HG03064 (cell line): Measurements from ENCODE around the gene RTTN.
"Not testable (repeated sequence)": the region's sequence is repeated elsewhere in the genome, so short reads cannot be mapped to it uniquely, and the experiment has no call there.

Experiments used
- ATAC-seq: cut with Tn5 transposase; IDR thresholded peaks from one replicate; pipeline ENCODE4 v1.9.1; 2021; ENCODE audit warnings: low read depth; ENCODE audit not compliant: unreplicated experiment

Gene RTTN, protein sequence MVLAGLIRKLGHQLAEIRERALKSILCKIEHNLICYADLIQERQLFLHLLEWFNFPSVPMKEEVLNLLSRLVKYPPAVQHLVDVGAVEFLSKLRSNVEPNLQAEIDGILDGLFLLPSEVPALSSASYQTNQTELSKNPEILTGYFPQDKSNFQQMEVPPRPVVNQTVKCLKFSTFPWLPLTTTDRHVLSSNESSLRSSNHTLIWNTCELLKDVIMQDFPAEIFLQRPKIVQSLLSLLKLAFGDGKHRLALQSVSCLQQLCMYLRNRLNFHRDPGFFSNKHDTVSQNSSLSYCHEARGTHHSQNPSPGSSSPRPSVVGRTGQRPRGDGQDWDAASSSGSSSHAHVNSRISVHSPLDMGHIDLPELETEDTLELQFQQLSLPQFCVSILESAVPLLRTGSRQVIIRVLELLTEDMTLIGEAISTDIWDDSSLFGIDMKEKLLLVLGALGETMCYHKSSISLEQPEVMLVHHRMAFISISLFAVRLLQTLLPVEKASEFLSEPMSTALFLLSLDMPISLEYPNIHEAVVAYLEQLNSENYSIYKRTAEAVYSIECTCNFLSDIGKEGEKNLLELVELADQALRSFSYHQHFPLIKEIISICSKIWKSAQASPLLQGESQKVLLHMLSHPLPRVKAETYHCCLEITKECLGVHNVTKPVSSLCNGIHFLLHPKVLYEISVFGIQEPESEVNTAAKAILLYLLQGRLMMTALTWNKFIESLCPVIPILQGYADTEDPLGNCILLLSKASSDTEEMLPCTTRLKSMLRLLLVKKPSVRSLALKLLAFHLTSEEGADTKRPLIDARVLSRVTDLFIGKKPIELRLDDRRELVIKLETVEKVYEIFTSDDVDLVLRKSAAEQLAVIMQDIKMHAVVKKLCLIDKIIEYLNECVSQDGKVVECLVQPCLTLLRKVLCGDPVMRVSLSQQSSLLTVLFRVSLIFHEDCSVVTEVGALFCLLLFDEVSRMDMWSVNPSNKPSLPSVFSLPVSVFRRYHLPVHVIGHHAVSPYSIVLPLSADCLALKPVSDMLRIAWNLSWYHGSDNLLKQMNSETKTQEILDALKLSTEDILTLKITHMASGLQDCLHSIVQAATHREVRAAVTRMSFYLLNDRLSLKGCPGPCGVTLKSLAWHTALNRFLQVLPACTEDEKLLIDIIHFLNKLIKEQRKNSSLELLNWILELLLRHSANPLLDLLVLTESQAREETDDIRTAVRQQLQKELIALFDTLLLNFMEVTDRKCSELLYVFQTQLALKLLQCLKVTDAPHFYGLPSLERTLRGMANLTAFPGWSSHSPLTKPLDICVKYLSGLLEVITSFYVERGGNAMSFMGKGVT (N-terminal part only)

DNA sequence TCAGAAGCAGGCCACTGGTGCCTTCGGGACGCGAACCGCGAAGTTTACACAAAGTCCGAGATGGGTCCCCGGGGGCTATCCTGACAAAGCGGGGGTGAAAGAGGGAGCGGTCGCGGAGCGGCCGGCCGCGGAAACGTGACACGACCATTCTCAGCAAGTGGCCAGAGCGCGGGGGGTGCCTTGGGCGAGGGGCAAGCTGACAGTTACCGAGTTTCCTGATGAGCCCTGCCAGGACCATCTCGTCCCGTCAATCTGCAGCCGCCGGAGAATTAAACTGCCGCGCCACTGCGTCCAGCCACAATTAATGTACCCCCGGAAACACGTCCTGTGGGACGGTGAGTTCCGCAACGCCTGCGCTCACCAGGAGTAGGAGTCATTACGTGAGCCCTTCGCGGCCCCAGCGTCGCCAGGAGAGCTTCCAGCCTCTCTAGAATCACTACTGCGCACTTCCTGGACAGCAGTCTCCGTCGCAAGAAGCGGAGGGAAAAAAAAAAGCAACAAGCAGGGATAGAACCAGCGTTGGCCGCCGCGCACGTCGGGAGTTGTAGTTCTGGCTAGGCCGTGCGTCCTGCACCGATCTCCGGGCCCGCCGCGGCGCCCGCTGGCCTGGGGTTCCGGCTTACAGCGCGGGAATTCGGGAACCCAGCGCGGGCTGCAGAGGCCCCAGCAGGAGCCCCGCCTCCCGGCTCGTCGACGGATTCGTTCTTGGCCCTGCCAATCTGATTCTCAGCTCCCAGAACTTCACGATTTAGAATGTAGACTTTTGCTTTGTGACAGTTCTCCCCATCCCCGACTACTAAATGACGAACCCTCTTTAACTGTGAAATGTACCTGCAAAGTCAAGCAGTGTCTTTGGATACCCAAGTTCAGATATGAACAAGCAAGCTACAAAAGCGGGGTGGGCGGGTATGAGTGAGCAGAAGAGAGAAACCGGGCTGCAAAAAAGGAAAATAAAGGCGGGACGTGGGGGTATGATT, at the start of gene RTTN:
TSS of gene RTTN (minus strand) at position 267 of the 977 bp plus-strand sequence. CDS start at position 238, 29 bp downstream.
- peak; percentile 98 for ATAC-seq

DNA sequence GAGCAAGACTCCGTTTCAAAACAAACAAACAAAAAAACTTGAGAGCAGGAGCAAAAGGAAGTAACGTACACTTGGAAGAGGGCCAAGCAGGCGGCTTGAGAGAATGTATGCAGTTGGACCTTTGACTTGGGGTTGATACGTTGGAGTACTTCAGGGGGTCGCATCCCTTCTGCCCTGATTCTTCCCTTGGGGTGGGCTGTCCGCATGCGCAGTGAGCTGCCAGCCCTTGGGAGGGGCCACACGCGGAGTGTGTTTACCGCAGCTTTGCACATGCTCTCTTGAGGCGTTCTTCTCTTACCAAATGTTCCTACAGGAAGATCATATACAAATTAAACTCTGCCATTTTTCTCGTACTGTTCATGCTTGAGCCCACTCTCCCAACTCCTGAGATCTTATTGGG, 45.3 kb upstream of the RTTN start:
- no peak for ATAC-seq

GRCh38 chr18:70249861-70250260, 44.4 kb upstream of the RTTN start:
- ATAC-seq: not testable (repeated sequence)

DNA sequence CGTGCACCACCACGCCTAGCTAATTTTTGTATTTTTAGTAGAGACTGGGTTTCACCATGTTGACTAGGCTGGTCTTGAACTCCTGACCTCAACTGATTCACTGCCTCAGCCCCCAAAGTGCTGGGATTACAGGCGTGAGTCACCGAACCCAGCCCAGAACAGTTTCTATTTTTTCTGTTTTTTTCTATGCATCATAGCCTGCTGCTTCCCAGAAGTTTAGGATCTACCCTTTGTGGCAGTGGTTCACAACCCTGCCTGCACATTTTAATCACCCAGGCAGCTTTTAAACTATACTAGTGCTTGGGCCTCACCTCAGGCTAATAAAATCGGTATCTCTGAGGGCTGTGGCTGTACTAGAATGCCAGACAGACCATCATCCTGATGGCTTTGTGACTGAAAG, 43.6 kb upstream of the RTTN start:
- ATAC-seq: no peak

GRCh38 chr18:70246061-70246466, 40.6 kb upstream of the RTTN start:
- no peak for ATAC-seq

GRCh38 chr18:70243131-70243929, 37.8 kb upstream of the RTTN start:
- ATAC-seq: no peak

- ATAC-seq: not testable (repeated sequence)
These were observed 31.4 kb upstream of the RTTN start for GRCh38 chr18:70236921-70237320.

DNA sequence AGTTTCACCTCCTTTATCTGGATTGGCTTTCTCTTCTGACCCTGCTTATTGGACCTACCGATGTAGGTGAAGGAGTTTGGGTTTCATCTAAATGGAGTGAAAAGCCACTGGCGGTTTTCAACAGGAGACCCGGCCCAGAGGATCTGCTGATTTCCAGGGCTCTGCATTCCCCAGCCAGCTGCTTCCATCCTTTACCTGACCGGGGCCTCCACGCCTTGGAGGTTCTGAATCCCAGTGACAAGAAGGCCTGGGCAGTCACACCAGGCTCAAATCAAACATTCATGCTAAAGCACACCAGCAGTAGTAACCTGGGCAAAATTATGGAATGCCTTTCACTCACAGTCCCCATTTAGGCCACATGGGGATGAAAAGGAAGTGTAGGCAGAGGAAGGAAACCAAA, 30.0 kb upstream of the RTTN start:
- ATAC-seq: no peak

DNA sequence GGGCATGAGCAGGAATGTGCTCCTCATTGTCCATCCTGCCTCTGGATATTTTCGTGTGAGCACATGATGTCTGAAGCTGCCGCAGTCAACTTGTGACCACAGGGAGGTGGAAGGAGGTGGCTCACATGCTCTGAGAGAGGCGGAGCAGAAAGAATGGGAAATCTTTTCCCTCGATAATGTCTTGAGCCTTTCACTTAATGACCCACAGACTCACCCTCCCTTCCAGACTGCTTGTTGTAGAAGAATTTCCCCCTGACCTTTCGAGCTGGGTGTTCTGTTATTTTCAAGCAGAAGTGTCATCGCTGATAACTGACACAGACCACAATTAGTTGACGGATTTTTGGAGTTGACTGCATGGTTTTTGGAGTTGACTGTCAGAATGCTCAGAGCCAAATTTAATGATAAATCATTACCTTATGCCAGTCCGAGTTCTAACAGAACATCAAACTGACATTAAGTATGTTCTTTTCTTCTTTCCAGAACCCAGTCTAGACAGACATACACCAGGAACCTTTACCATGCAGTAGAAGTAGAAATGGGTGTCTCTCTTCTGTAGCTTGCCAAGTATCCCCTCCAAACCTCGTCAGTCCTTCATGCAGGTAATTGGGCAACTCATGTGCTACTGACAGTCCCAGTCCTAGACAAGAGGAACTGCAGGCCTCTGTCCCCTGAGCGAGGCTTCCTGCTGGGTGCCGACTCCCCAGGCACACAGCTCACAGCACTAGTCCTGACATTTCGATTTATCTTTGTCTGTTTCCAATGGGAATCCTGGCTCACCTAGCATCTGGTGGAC, 29.4 kb upstream of the RTTN start:
- no peak for ATAC-seq

GRCh38 chr18:70233974-70234373, 28.5 kb upstream of the RTTN start:
- no peak for ATAC-seq

DNA sequence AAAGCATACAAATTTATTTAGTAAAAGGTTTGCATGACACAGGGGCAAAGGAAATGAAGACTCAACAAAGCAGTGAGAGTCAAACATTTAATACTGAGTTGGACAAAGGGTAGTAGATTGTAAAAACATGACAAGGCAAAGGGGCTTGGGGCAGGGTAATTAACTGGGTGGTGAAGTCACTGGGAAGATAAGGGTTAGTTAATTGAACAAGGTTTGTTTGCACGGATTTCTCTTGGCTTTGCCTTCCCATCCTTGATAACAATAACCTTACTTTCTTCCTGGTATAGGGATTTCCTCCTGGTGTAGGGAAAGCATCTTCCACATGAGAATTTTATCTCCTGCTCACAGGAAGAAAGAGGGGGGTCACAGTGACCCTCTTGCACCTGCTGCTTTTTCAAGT, 26.8 kb upstream of the RTTN start:
- ATAC-seq: no peak

DNA sequence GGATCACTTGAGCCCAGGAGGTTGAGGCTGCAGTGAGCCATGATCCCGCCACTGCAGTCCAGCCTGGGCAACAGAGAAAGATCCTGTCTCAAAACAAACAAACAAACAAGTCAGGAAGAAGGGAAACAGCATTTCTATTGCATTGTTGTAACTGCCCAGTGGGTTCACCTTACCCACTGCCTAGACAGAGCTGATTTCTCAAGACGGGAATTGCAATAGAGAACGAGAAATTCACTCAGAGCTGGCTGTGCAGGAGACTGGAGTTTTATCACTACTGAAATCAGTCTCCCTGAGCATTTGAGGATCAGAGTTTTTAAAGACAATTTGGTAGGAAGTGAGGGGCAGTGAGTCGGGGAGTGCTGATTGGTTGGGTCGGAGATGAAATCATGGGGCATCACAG, 24.2 kb upstream of the RTTN start:
- ATAC-seq: no peak

GRCh38 chr18:70228536-70228935, 23.0 kb upstream of the RTTN start:
- no peak for ATAC-seq

DNA sequence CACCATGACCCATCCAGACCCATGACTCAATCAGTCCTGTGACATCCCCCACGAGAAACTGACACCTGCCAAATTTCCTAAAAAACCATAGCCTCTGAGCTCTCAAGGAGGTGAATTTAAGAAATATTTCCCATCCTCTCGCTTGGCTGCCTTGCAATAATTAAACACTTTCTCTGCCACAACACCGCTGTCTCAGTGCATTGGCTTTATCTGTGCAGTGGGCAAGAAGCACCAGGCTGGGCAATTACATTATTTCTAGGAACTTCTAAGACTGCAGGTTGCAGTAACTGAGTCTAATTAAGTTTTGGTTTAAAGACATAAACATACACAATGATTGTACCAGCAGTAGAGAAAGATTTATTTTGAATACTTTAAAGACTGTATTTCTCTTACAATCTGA, 22.0 kb upstream of the RTTN start:
- ATAC-seq: no peak

DNA sequence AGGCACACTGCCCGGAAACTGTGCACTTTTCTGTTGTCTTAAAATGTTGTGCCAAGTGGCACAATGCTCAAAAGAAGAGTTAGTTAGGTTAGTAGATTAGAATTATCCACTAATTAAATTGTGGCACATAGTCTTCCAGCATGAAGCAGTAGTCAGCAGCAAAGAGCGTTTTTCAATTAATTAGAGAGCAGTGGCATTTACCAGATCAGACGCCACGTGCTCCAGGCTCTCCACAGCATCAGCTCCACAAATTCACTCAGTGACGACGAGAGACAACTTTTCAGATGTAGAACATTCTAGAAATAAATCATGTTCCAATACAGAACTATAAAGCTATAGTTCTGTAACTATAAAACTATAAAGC, 16.4 kb upstream of the RTTN start:
- no peak for ATAC-seq

GRCh38 chr18:70221156-70221914, 15.8 kb upstream of the RTTN start:
- ATAC-seq: no peak

DNA sequence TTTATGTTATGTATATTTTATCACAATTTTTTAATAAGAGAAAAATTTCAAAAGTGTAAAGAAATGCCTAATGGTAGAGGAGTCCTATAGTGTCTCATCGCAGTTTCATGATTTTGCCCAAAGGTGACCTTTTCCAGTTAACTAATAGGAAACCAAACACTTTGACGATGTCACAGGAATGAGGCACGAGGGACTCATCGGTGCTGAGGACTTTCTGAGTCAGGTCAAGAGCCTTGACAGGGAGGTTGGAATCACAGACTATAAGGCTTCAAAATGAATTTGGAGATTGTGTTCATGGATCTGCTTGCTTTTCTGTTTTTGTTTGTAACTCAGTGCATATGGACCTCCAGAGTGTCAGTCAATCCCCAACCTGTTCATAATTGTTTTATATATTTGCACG, 15.1 kb upstream of the RTTN start:
- no peak for ATAC-seq
